GM18858 (cell line): Measurements from ENCODE around the gene MUC6.

Experiments
- ATAC-seq: cut with Tn5 transposase; IDR thresholded peaks from one replicate; pipeline ENCODE4 v1.9.1; 2021; ENCODE audit not compliant: unreplicated experiment

MUC6 gene

GRCh38 chr11:1052133-1053011 lies 15.9 kb upstream of the MUC6 start:
- ATAC-seq, result no peak

- ATAC-seq, result no peak
These were observed 15.0 kb upstream of the MUC6 start for GRCh38 chr11:1051356-1052132.

DNA sequence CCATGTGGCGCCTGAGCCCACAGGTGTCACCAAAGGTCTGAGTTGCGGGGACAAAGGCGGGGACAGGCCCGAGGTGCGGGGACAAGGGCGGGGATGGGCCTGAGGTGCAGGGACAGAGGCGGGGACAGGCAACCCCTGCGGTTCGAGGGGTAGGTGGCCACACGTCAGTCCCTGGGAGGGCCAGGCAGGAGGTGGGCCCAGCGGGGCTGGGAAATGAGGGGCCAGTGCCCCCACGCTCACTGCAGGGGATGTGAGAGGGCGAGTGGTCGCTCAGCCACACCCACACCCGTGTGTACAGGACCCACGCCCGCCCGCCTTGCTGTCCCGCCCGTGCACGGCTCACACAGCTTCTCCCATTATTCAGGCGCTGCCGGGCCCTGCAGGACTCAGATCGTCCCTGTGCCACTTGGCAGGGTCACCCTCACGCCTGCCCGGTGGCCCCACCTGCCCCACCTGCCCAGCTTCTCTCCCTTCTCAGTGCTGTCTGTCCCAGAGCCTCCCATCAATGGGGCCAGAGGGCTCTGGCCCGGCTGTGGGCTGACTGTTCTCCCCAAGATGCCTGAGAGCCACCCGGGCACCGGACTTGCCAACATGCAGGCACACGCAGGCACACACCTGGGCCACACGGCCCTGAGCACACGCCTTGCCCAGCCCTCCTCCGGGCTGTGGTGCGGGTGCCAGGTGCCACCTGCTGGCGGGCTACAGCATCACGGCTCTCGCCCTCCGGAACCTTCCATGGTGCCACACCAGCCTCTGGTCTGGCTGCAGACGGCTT lies 14.2 kb upstream of the MUC6 start:
- ATAC-seq, result peak; percentile 71

DNA sequence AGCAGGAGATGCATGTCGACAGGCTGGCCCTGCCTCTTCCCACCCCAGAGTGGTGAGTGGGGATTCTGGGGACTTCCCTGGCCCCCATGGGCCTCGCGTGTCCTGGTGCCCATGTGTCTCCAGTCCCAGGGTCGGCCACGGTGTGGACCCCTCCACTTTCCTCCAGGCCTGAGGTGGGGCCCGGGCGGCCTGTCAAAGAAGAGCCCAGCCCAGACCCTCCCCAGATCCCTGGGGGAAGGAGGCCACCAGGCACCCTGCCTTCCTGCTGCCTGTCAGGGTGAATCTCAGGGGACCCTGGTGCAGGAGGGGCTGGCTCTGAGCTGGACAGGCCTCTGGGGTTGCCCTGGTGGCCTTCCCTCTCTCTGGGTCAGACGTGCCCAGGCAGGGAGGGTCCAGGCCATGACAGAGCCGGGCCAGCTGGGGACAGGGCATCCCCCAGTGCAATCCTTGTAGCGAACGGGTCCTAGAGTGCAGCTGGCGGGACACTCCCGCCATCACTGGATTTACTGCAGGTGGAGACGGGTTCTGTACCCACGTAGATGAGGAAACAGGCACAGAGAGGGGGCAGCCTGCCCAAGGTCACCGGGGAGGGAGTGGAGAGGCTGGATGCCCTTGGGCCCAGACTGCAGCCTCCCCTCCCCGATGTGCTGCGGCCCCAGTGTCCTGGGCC lies 13.5 kb upstream of the MUC6 start:
- no peak for ATAC-seq

- ATAC-seq, result no peak
These were observed 12.9 kb upstream of the MUC6 start for GRCh38 chr11:1049431-1049891.

- ATAC-seq, result no peak
These were observed 12.5 kb upstream of the MUC6 start for GRCh38 chr11:1049071-1049405.

GRCh38 chr11:1048375-1049070 lies 12.0 kb upstream of the MUC6 start:
- no peak for ATAC-seq

DNA sequence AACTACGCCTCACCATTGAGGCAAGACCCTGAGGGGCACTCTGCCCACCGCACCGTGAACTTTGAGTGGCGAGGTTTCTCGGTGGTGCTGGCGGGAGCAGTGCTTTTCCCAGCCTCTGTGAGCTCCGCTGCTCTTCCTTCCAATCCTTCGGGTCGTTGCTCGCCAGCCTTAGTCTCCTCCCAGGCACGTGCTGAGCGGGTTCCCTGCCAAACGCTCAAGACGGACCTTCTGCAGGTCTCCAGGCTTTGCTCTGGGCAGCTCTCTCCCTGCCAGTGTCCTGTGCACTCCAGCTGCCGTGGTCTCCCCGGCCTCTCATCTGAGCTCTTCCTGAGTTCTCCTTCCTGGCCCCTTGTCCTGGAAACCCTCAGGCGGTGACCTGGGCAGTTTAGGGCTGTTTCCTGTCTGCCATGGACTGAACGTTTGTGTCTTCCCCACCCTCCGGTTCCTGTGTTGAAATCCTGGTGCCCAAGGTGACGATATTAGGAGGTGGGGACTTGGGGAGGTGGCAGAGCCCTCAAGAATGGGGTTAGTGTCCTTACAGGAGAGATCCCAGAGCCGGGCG lies 11.2 kb upstream of the MUC6 start:
- ATAC-seq, result no peak

- no peak for ATAC-seq
These were observed 7.6 kb upstream of the MUC6 start for GRCh38 chr11:1044160-1044559.

GRCh38 chr11:1043563-1044096 lies 7.1 kb upstream of the MUC6 start:
- no peak for ATAC-seq

GRCh38 chr11:1042626-1043562 lies 6.4 kb upstream of the MUC6 start:
- no peak for ATAC-seq

GRCh38 chr11:1041936-1042608 lies 5.6 kb upstream of the MUC6 start:
- ATAC-seq, result no peak

DNA sequence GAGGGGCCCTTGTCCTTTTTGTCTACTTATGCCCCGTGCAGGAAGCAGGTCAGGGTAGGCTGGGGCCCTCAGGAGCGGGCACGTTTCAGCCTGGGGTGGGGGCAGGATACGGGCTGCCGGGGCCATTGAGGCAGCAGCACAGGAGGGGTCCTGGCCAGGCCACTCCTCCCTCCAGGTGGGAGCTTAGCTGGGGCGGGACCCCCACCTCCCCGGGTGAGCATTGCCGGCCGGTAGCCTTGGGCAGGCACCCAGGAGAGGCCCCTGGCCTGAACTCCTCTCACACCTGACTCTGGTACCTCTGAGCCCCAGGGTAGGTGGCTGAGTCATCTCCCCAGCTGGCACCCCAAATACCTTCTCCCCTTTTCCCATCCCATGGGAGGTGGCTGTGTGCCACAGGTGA lies 5.0 kb upstream of the MUC6 start:
- ATAC-seq, result no peak

DNA sequence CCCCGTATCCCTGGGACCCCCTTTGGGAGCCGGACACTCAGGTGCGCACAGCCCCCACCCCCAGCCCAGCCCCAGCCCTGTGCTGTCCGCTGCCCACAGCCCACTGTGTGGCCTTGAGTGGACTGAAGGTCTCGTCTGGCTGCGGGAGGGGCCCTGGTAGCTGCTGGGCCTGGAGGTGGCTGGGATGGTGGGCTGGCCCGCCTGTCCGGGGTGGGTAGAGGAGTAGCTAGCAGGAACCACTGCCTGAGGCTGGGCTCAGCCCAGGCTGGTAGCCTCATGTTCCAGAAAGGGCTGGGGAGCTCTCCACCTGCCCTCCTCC lies 4.6 kb upstream of the MUC6 start:
- no peak for ATAC-seq

DNA sequence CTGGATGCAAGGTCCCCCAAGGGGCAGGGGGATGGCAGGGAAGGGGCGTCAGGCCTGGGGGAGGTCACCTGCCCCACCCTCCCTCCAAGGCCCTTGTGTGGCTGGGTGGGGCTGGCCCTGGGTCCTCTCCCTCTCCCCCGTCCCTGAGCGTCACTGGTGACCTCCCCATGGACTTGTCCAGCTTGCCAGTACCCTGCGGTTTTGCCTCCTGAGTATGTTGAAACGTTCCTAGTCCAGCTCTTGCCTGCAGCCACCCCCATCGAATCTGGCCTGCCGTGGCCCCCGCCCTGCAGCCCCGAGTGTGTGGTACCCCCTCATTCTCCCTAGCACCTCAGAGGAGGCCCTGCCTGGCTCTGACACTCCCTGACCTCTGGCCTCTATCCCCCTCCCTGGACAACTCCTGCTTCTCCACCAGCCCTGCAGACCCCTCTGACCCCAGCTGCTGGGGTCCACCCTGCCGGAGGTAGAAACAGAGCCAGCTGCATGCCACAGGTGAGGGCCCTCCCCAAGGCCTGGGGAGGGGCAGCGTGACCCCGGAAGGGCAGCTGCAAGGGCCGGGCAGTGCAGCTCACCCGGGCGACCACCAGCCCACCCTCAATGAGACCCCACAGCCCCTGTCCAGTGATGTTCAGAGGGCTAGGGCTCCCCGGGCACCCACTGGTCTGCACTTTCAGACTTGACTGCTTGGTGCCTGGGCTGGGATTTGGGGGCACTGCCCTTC lies 4.1 kb upstream of the MUC6 start:
- no peak for ATAC-seq

GRCh38 chr11:1039481-1040427 lies 3.2 kb upstream of the MUC6 start:
- ATAC-seq, result no peak

GRCh38 chr11:1038921-1039320 lies 2.4 kb upstream of the MUC6 start:
- no peak for ATAC-seq
